Islet of Langerhans (tissue), 1 donor: ENCODE measurements around the gene TWIST2.

Source experiments
- FAIRE-seq: peaks from one replicate; lab custom pipeline; 2011; peaks lifted over from hg19 to GRCh38; lab: Jason Lieb, UNC

The TWIST2 gene

GRCh38 chr2:238891457-238892203 lies 43.7 kb downstream of the TWIST2 start:
- FAIRE-seq: no peak

GRCh38 chr2:238892204-238892500 lies 44.3 kb downstream of the TWIST2 start:
- no peak for FAIRE-seq

GRCh38 chr2:238892796-238893195 lies 44.9 kb downstream of the TWIST2 start:
- no peak for FAIRE-seq

GRCh38 chr2:238893349-238894000 lies 45.6 kb downstream of the TWIST2 start:
- FAIRE-seq: no peak

- no peak for FAIRE-seq
Observed at GRCh38 chr2:238894226-238894949, 46.5 kb downstream of the TWIST2 start.

GRCh38 chr2:238894950-238895298 lies 47.0 kb downstream of the TWIST2 start:
- no peak for FAIRE-seq

GRCh38 chr2:238895361-238895882 lies 47.5 kb downstream of the TWIST2 start:
- FAIRE-seq: no peak

GRCh38 chr2:238895891-238896600 lies 48.2 kb downstream of the TWIST2 start:
- FAIRE-seq: no peak

- no peak for FAIRE-seq
Observed at GRCh38 chr2:238896641-238897040, 48.8 kb downstream of the TWIST2 start.

GRCh38 chr2:238897122-238897880 lies 49.4 kb downstream of the TWIST2 start:
- no peak for FAIRE-seq

GRCh38 chr2:238897911-238898311 lies 50.0 kb downstream of the TWIST2 start:
- no peak for FAIRE-seq

GRCh38 chr2:238898534-238899281 lies 50.8 kb downstream of the TWIST2 start:
- FAIRE-seq: no peak

- no peak for FAIRE-seq
Observed at GRCh38 chr2:238899386-238899785, 51.5 kb downstream of the TWIST2 start.

- no peak for FAIRE-seq
Observed at GRCh38 chr2:238900511-238900910, 52.6 kb downstream of the TWIST2 start.

GRCh38 chr2:238901461-238902057 lies 53.7 kb downstream of the TWIST2 start:
- no peak for FAIRE-seq

- FAIRE-seq: no peak
Observed at GRCh38 chr2:238902285-238902684, 54.4 kb downstream of the TWIST2 start.

GRCh38 chr2:238903141-238903540 lies 55.3 kb downstream of the TWIST2 start:
- FAIRE-seq: no peak

GRCh38 chr2:238904177-238904576 lies 56.3 kb downstream of the TWIST2 start:
- no peak for FAIRE-seq

GRCh38 chr2:238904716-238905115 lies 56.8 kb downstream of the TWIST2 start:
- no peak for FAIRE-seq

- FAIRE-seq: no peak
Observed at GRCh38 chr2:238905224-238905623, 57.3 kb downstream of the TWIST2 start.

GRCh38 chr2:238905644-238906043 lies 57.8 kb downstream of the TWIST2 start:
- FAIRE-seq: no peak
